Esophagus (tissue), 2 donors: Measurements from ENCODE around the gene IL1RAPL1. TPM values are rescaled to one million over a fixed set of nuclear protein-coding genes. Genes with fewer than 3 reads are reported as not detected.

Experiments
- H3K27ac ChIP-seq, 2 donors: one replicate each; pipeline ENCODE4 v1.5.1; 2013; ENCODE audit warnings: low read depth in 2 of 2, mild to moderate bottlenecking in 2 of 2, inconsistent platforms in 1 of 2, low read length in 1 of 2, moderate library complexity in 1 of 2
- H3K27me3 ChIP-seq, 2 donors: one replicate each; pipeline ENCODE4 v1.6.1; 2013; ENCODE audit warnings: low read length in 2 of 2, control low read depth in 1 of 2, mild to moderate bottlenecking in 1 of 2; ENCODE audit not compliant: insufficient read depth in 2 of 2, control insufficient read depth in 1 of 2
- H3K36me3 ChIP-seq, 2 donors: one replicate each; pipeline ENCODE4 v1.6.1; 2013; ENCODE audit warnings: low read length in 1 of 2; ENCODE audit not compliant: control insufficient read depth in 2 of 2, insufficient read depth in 2 of 2
- H3K4me1 ChIP-seq, 2 donors: one replicate each; pipeline ENCODE4 v1.6.1; 2013; ENCODE audit warnings: low read length in 1 of 2; ENCODE audit not compliant: control insufficient read depth in 2 of 2, insufficient read depth in 2 of 2
- H3K4me3 ChIP-seq, 2 donors: one replicate each; pipeline ENCODE4 v1.5.1; 2013; ENCODE audit warnings: low read length in 2 of 2, mild to moderate bottlenecking in 2 of 2, low read depth in 1 of 2, moderate library complexity in 1 of 2
- H3K9me3 ChIP-seq, 2 donors: one replicate each; pipeline ENCODE4 v1.6.1; 2013; ENCODE audit warnings: mild to moderate bottlenecking in 2 of 2, low read depth in 1 of 2, low read length in 1 of 2, moderate library complexity in 1 of 2; ENCODE audit not compliant: control insufficient read depth in 2 of 2, insufficient read depth in 1 of 2
- WGBS, 2 donors: extraction: QIAGEN DNeasy Blood & Tissue Kit; methylation state at CpG; one replicate each; pipeline ENCODE4 v1.1.7; 2013; 5-methylcytosine and 5-hydroxymethylcytosine counted together
- polyA plus RNA-seq, 2 donors: library from polyadenylated mRNA; stranded (reverse); fragments of 200-250 nt; gene quantifications; one replicate each; pipeline ENCODE4 v1.2.3, GENCODE V29; 2013
- donor health status: healthy with polysubstance abuse.
- donor health status: Bipolar disorder and iron deficiency.

The IL1RAPL1 gene
- polyA plus RNA-seq, 2 donors, result 0.02 to 0.04 TPM

DNA sequence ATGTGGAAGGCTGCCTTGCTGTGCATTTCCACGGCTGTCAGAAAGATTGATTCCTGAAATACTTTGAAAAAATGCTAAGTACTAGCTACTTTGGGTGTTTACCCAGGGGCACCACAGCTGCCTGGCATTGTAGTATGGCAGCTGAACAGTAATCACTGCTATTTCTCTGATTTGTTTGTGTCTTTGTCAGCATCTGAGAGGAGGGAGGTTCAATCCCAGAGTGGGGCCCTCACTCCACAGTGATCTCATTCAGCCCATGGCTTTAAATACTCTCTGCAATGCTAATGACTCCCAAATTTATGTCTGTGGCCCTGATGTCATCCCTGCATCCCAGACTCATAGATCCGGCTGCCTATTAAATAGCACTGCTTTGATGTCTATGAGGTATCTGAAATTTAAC, 1052.9 kb downstream of the IL1RAPL1 start:
- Histone ChIP-seq H3K9me3 (no peaks in the 10 kb centered on the region), H3K27ac (no peak overlapping the region), H3K36me3 (no peaks in the 10 kb centered on the region), H3K4me1 (no peaks in the 10 kb centered on the region), H3K4me3 (no peak overlapping the region), H3K27me3 (no peaks in the 10 kb centered on the region)
- 78 to 88% methylated on average over 2 of the region's 2 CpGs for WGBS, 2 donors

DNA sequence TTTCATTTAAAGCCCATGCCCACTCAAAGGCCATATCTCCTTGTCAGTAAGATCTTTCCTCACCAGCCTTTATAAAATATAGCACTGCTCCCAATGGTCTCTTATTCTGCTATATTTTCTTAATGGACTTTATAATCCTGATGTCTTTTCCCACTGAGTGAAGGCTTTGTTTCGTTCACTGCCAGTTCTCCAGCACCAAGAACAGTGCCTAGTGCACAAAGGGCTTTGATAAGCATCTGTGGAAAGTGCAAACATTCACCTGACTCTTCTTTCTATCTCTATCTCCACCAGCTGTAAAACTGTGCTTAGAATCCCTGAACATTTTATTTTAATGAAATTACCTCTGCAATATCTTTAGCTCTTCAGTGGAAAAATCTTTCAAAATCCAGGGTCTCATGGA, 1054.2 kb downstream of the IL1RAPL1 start:
- WGBS, 2 donors, result 17 to 53% methylated on average over 1 of the region's 1 CpG

DNA sequence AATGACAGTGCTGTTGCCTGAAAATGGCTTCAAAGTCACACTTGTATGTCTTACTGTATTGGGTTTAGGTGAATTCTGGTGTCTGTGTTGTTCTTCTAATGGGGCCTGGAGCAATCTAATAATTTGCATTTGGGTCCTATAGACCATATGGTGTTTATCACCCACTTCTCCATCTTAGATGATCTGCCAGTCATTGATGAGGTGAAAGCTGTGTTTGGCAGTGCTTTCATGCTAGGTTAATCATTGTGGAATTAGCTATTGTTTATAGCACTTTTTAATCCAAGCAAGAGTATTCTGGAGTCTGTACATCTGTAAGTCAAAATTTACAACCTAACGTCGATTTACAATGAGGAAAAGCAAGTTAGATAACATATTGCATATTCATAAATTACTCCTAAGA, 1055.9 kb downstream of the IL1RAPL1 start:
- 72 to 80% methylated on average over 2 of the region's 2 CpGs for WGBS, 2 donors
- Histone ChIP-seq H3K4me3 (no peak overlapping the region), H3K27ac (no peak overlapping the region), H3K36me3 (no peaks in the 10 kb centered on the region), H3K9me3 (no peaks in the 10 kb centered on the region), H3K27me3 (no peaks in the 10 kb centered on the region), H3K4me1 (no peaks in the 10 kb centered on the region)

More for the DNA sequence above, 1054.2 kb downstream of the IL1RAPL1 start:
- H3K4me3 ChIP-seq, result no peak overlapping the region
- H3K4me1 ChIP-seq, result no peaks in the 10 kb centered on the region
- no peak overlapping the region for H3K27ac ChIP-seq
- no peaks in the 10 kb centered on the region for H3K9me3 ChIP-seq
- no peaks in the 10 kb centered on the region for H3K27me3 ChIP-seq
- no peaks in the 10 kb centered on the region for H3K36me3 ChIP-seq

DNA sequence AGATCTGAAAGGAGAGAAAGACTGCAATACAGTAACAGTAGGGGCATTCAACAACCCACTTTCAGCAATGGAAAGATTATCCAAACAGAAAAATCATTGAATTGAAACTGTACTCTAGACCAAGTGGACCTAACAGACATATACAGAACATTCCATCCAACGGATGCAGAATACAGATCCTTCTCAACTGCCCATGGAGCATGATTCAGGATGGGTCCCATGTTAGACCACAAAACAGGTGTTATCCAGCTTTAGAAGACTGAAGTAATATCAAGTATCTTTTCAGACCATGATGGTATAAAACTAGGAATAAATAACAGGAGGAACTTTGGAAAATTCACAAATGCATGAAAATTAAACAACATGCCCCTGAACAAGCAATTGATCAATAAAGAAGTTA, 1060.9 kb downstream of the IL1RAPL1 start:
- 77 to 96% methylated on average over 1 of the region's 1 CpG for WGBS, 2 donors
- Histone ChIP-seq H3K9me3 (no peaks in the 10 kb centered on the region), H3K27me3 (no peaks in the 10 kb centered on the region), H3K27ac (no peak overlapping the region), H3K4me3 (no peak overlapping the region), H3K4me1 (no peaks in the 10 kb centered on the region), H3K36me3 (no peaks in the 10 kb centered on the region)

- Histone ChIP-seq H3K36me3 (no peaks in the 10 kb centered on the region), H3K27ac (no peak overlapping the region), H3K27me3 (no peaks in the 10 kb centered on the region), H3K4me3 (no peak overlapping the region), H3K9me3 (no peaks in the 10 kb centered on the region), H3K4me1 (no peaks in the 10 kb centered on the region)
- 14 to 35% methylated on average over 1 of the region's 1 CpG for WGBS, 2 donors
These were observed 1065.2 kb downstream of the IL1RAPL1 start for GRCh38 chrX:29652484-29652883.

DNA sequence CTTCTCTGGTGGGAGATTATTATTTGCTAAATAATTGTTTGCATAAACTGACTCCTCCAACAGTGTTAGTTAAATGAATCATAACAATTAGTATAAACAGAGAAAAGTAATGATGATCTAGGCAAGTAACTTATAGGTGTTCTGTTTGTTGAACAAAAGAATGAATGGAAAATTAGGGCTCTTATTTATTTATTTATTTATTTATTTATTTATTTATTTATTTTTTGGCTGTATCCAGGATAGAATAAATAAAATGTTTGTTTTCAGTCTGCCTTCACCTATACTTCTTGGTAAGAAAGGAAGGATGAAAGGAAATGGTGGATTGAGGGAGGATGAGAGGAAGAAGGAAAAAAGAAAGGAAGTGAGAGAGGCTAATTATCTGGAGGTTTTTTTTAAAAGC, 1066.5 kb downstream of the IL1RAPL1 start:
- Histone ChIP-seq H3K27ac (no peak overlapping the region), H3K36me3 (no peaks in the 10 kb centered on the region), H3K9me3 (no peaks in the 10 kb centered on the region), H3K27me3 (no peaks in the 10 kb centered on the region), H3K4me3 (no peak overlapping the region), H3K4me1 (no peaks in the 10 kb centered on the region)

GRCh38 chrX:29659911-29660310, 1072.7 kb downstream of the IL1RAPL1 start:
- Histone ChIP-seq H3K27ac (no peak overlapping the region), H3K27me3 (no peaks in the 10 kb centered on the region), H3K9me3 (no peaks in the 10 kb centered on the region), H3K4me3 (no peak overlapping the region), H3K36me3 (no peaks in the 10 kb centered on the region), H3K4me1 (no peaks in the 10 kb centered on the region)
- WGBS, 2 donors, result 65 to 92% methylated on average over 4 of the region's 4 CpGs

GRCh38 chrX:29661290-29661689, 1074.0 kb downstream of the IL1RAPL1 start:
- H3K36me3 ChIP-seq, result no peaks in the 10 kb centered on the region

DNA sequence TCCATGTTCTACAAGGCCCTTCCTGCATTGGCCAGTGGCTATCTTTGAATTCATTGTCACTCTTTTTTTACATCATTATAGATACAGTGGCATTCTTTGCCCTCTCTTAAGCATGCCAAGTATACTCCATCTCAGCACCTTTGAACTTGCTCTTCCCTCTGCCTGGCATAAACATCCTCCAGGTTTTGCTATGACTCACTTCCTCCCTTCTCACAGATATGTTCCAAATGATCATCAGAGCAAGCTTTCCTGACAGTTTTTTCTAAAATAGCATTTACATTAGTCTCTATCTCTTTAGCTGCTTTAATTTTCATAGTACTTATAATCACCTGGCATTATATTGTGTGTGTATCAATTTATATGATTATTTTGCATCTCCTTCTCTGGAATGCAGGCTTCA, 1074.9 kb downstream of the IL1RAPL1 start:
- Histone ChIP-seq H3K4me3 (no peak overlapping the region), H3K27ac (no peak overlapping the region), H3K9me3 (no peaks in the 10 kb centered on the region), H3K36me3 (no peaks in the 10 kb centered on the region), H3K27me3 (no peaks in the 10 kb centered on the region), H3K4me1 (no peaks in the 10 kb centered on the region)

More at GRCh38 chrX:29661290-29661689, 1074.0 kb downstream of the IL1RAPL1 start:
- Histone ChIP-seq H3K4me1 (no peaks in the 10 kb centered on the region), H3K4me3 (no peak overlapping the region), H3K27ac (no peak overlapping the region), H3K9me3 (no peaks in the 10 kb centered on the region), H3K27me3 (no peaks in the 10 kb centered on the region)

DNA sequence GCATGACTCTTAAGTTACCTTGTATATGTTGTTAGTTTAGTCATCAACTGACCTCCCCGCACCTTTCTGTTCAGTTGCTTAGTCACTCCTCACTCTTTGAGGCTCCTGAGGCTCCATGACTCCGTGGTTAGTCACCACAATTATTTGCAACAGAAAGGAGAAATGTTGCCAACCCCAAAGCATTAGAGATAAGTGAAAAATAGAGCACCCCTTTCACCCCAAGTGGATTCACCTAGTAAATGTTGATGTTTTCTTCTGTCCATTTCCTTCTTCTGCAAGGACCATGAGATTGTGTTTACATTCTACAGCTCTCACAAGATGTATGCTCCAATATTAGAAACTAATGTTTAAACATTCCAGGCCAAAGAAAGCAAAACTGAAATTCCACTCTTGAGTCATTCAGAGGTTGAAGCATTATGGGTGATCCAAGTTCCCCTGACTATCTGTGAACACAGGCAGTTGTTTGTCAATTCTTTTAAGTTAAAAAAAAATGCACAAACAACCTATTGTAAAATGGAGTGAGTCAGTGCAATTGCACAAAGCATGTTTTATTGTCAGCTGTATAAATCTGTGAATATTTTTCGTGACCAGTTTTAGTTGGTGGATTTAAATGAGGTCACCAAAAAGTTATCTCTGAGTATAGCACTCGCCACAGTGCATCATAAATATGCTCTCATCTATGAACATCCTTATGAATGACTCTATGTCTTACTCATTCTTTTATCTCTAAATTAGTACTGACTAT, 1075.7 kb downstream of the IL1RAPL1 start:
- WGBS, 2 donors, result 24 to 34% methylated on average over 4 of the region's 4 CpGs
- Histone ChIP-seq H3K36me3 (no peaks in the 10 kb centered on the region), H3K27ac (no peak overlapping the region), H3K4me1 (no peaks in the 10 kb centered on the region), H3K9me3 (no peaks in the 10 kb centered on the region), H3K27me3 (no peaks in the 10 kb centered on the region), H3K4me3 (no peak overlapping the region)
